ENCODE results near the gene MAP3K3. TPM values are rescaled to one million over a fixed set of nuclear protein-coding genes. Genes with fewer than 3 reads are reported as not detected.

MAP3K3 gene
- total and polyA plus RNA-seq, 9 donors: 32.2 to 41.0 (median 36.3) TPM

DNA sequence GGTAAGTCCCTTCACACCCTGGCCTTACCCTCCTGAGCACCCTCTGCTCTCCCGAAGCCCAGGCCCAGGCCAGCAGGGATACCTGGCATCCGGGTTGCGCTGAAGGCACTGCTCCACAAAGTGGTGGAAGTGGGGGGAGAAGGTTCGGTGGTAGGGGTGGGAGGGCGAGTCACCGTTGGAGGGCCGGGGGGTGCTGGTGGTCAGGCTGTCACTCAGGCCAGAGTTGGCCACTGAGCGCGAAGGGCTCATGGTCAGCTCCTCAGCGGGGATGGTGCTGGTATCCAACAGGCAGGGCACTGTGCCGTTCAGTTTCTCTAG is 82.0 kb downstream of the MAP3K3 start:
- H3K27ac ChIP-seq: no peak overlapping the region
- TF ChIP-seq, protein P1, sequence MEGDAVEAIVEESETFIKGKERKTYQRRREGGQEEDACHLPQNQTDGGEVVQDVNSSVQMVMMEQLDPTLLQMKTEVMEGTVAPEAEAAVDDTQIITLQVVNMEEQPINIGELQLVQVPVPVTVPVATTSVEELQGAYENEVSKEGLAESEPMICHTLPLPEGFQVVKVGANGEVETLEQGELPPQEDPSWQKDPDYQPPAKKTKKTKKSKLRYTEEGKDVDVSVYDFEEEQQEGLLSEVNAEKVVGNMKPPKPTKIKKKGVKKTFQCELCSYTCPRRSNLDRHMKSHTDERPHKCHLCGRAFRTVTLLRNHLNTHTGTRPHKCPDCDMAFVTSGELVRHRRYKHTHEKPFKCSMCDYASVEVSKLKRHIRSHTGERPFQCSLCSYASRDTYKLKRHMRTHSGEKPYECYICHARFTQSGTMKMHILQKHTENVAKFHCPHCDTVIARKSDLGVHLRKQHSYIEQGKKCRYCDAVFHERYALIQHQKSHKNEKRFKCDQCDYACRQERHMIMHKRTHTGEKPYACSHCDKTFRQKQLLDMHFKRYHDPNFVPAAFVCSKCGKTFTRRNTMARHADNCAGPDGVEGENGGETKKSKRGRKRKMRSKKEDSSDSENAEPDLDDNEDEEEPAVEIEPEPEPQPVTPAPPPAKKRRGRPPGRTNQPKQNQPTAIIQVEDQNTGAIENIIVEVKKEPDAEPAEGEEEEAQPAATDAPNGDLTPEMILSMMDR (IDR thresholded peaks at IDR 0.05): no peak
- no peak for TF ChIP-seq POLR2A (IDR thresholded peaks at IDR 0.05)
- TF ChIP-seq EP300 (IDR thresholded peaks at IDR 0.05): no peak
- H3K36me3 ChIP-seq: no peaks in the 10 kb centered on the region
- H3K9me3 ChIP-seq: no peaks in the 10 kb centered on the region
- 87 to 90% (median 88%) methylated on average over 11 of the region's 11 CpGs for WGBS, 3 donors
- no peak for DNase-seq
- H3K4me1 ChIP-seq (ENCODE audit: insufficient read depth): peaks cover 3% of the 10 kb centered on the region
- no peak overlapping the region for H3K4me3 ChIP-seq
- intact Hi-C loops (cut with DNase I): no loop called here
- no peaks in the 10 kb centered on the region for H3K27me3 ChIP-seq

DNA sequence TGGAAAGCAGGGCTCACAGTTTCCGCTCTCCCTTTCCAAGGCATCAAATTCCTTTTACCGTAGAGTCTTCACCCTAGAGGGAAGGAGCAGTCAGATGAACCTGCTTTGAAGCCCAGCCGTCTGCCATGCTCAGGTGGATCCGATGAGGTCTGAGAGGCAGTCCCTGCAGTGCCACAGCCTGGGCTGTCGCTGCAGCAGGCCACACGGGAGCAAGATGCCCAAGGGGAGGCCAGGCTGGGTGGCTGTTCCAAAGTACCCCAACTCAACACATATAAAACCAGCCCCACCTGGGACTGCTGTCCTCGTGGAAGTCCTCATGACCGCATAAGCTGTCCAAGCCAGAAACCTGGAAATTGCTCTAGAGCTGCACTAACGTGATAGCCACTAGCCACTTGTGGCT is 82.6 kb downstream of the MAP3K3 start:
- Histone ChIP-seq H3K27ac (no peak overlapping the region), H3K4me3 (no peak overlapping the region), H3K9me3 (no peaks in the 10 kb centered on the region), H3K4me1 (ENCODE audit: insufficient read depth) (peaks cover 3% of the 10 kb centered on the region), H3K27me3 (no peaks in the 10 kb centered on the region), H3K36me3 (no peaks in the 10 kb centered on the region)
- no peak for DNase-seq
- WGBS, 3 donors: 84 to 91% (median 89%) methylated on average over 9 of the region's 9 CpGs
- intact Hi-C loops (cut with DNase I): no loop called here
- TF ChIP-seq EP300 (IDR thresholded peaks at IDR 0.05): no peak
- TF ChIP-seq, protein P1 (IDR thresholded peaks at IDR 0.05): no peak
- TF ChIP-seq POLR2A (IDR thresholded peaks at IDR 0.05): no peak

DNA sequence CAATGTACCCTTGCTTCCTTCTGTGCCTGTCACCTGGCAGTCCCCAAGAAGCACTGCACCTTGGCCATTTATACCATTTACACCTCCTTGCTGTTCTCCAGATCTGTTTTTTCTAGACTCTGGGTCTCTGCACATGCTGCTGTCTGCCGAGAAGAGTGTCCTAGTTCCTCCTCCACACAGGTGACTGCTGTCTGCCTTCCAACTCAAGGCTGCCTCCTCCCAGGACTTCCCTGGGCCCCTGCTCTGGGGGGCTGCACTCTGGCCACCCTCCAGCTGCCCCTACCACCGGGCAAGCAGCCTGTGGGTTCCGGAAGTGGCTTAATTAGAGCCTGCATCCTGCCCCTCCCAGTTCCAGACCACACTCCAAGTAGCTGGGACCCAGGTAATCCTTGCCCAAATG is 83.4 kb downstream of the MAP3K3 start:
- Histone ChIP-seq H3K27me3 (no peaks in the 10 kb centered on the region), H3K4me1 (ENCODE audit: insufficient read depth) (peaks cover 3% of the 10 kb centered on the region), H3K9me3 (no peaks in the 10 kb centered on the region), H3K36me3 (no peaks in the 10 kb centered on the region), H3K27ac (no peak overlapping the region), H3K4me3 (no peak overlapping the region)
- TF ChIP-seq EP300 (IDR thresholded peaks at IDR 0.05): no peak
- TF ChIP-seq POLR2A (IDR thresholded peaks at IDR 0.05): no peak
- TF ChIP-seq, protein P1 (IDR thresholded peaks at IDR 0.05): no peak
- no peak for DNase-seq
- intact Hi-C loops (cut with DNase I): no loop called here
- 42 to 52% (median 45%) methylated on average over 3 of the region's 3 CpGs for WGBS, 3 donors

GRCh38 chr17:63706336-63707082 is 84.3 kb downstream of the MAP3K3 start:
- no peak for TF ChIP-seq EP300 (IDR thresholded peaks at IDR 0.05)
- TF ChIP-seq, protein P1 (IDR thresholded peaks at IDR 0.05): no peak
- TF ChIP-seq POLR2A (IDR thresholded peaks at IDR 0.05): no peak
- intact Hi-C loops (cut with DNase I): no loop called here
- no peaks in the 10 kb centered on the region for H3K36me3 ChIP-seq
- DNase-seq: no peak
- H3K4me1 ChIP-seq (ENCODE audit: insufficient read depth): no peaks in the 10 kb centered on the region
- no peak overlapping the region for H3K4me3 ChIP-seq
- H3K27me3 ChIP-seq: no peaks in the 10 kb centered on the region
- no peaks in the 10 kb centered on the region for H3K9me3 ChIP-seq
- WGBS, 3 donors: 84 to 89% (median 88%) methylated on average over 7 of the region's 7 CpGs
- H3K27ac ChIP-seq: no peak overlapping the region

Measured in ovary (tissue), 9 donors.